Liver (tissue), 9 donors: ENCODE results near the gene GGT6. TPM values are rescaled to one million over a fixed set of nuclear protein-coding genes. Genes with fewer than 3 reads are reported as not detected.
A peak's percentile ranks its signal among the peaks of the same experiment; 100 is the strongest.

Experiments
- DNase-seq: peaks from one replicate; pipeline ENCODE4 v3.0.0-alpha.2; 2017; ENCODE audit warnings: low spot score
- H3K27ac ChIP-seq, 2 donors: one replicate each; pipeline ENCODE4 v1.7.0; 2013; ENCODE audit warnings: inconsistent platforms in 2 of 2, low read length in 2 of 2, control low read depth in 1 of 2, low read depth in 1 of 2, mild to moderate bottlenecking in 1 of 2
- H3K27me3 ChIP-seq, 4 donors: one replicate each; pipeline versions ENCODE4 v1.6.1 to v1.7.0; 2013; ENCODE audit warnings: low read length in 3 of 4, inconsistent platforms in 1 of 4, mild to moderate bottlenecking in 1 of 4, moderate library complexity in 1 of 4; ENCODE audit not compliant: control insufficient read depth in 4 of 4, insufficient read depth in 4 of 4
- H3K36me3 ChIP-seq, 4 donors: one replicate each; pipeline versions ENCODE4 v1.6.1 to v1.7.0; 2013; ENCODE audit warnings: low read length in 3 of 4, mild to moderate bottlenecking in 3 of 4, low read depth in 1 of 4, moderate library complexity in 1 of 4; ENCODE audit not compliant: control insufficient read depth in 4 of 4, insufficient read depth in 3 of 4
- H3K4me1 ChIP-seq, 4 donors: one replicate each; pipeline versions ENCODE4 v1.6.1 to v1.7.0; 2013; ENCODE audit warnings: low read length in 3 of 4, mild to moderate bottlenecking in 3 of 4, moderate library complexity in 1 of 4; ENCODE audit not compliant: control insufficient read depth in 4 of 4, insufficient read depth in 4 of 4
- H3K4me3 ChIP-seq, 3 donors: one replicate each; pipeline versions ENCODE4 v1.6.1 to v1.7.0; 2013; ENCODE audit warnings: low read length in 3 of 3, control low read depth in 1 of 3, low read depth in 1 of 3, mild to moderate bottlenecking in 1 of 3
- H3K9ac ChIP-seq, 2 donors: one replicate each; pipeline ENCODE4 v1.7.0; 2013; ENCODE audit warnings: low read length in 2 of 2, mild to moderate bottlenecking in 2 of 2, moderate library complexity in 2 of 2, control low read depth in 1 of 2, low read depth in 1 of 2
- H3K9me3 ChIP-seq, 4 donors: one replicate each; pipeline versions ENCODE4 v1.6.1 to v1.7.0; 2013; ENCODE audit warnings: low read length in 3 of 4; ENCODE audit not compliant: control insufficient read depth in 4 of 4
- EGR1 ChIP-seq, 2 donors: IDR thresholded peaks; 2 replicates each; pipeline ENCODE4 v1.6.1; 2016 to 2018; ENCODE audit warnings: antibody characterized with exemption in 2 of 2, low read depth in 2 of 2
- FOXA1 ChIP-seq: IDR thresholded peaks from 2 replicates; pipeline ENCODE4 v1.6.1; 2016; ENCODE audit warnings: antibody characterized with exemption
- FOXA2 ChIP-seq: IDR thresholded peaks from 2 replicates; pipeline ENCODE4 v1.6.1; 2016; ENCODE audit warnings: antibody characterized with exemption
- GABPA ChIP-seq, 2 donors: IDR thresholded peaks in 1 of 2; conservative IDR thresholded peaks in 1 of 2; 2 replicates each; pipeline ENCODE4 v1.6.1; 2016; ENCODE audit warnings: antibody characterized with exemption in 2 of 2, mild to moderate bottlenecking in 1 of 2, moderate library complexity in 1 of 2
- HNF4A ChIP-seq, 2 donors: conservative IDR thresholded peaks; 2 replicates each; pipeline ENCODE4 v1.6.1; 2016; ENCODE audit warnings: antibody characterized with exemption in 2 of 2, mild to moderate bottlenecking in 2 of 2
- HNF4G ChIP-seq: IDR thresholded peaks from 2 replicates; pipeline ENCODE4 v1.6.1; 2016; ENCODE audit warnings: antibody characterized with exemption
- JUND ChIP-seq, 2 donors: IDR thresholded peaks; 2 replicates each; pipeline ENCODE4 v1.6.1; 2016; ENCODE audit warnings: antibody characterized with exemption in 2 of 2
- NR2F2 ChIP-seq: IDR thresholded peaks from 2 replicates; pipeline ENCODE4 v1.6.1; 2016; ENCODE audit warnings: antibody characterized with exemption
- RXRA ChIP-seq, 2 donors: IDR thresholded peaks; 2 replicates each; pipeline ENCODE4 v1.6.1; 2017 to 2018; ENCODE audit warnings: antibody characterized with exemption in 2 of 2, mild to moderate bottlenecking in 1 of 2
- SP1 ChIP-seq: IDR thresholded peaks from 2 replicates; pipeline ENCODE4 v1.6.1; 2018; ENCODE audit warnings: antibody characterized with exemption, mild to moderate bottlenecking
- YY1 ChIP-seq: IDR thresholded peaks from 2 replicates; pipeline ENCODE4 v1.6.1; 2016; ENCODE audit warnings: antibody characterized with exemption, mild to moderate bottlenecking
- WGBS: extraction: QIAGEN DNeasy Blood & Tissue Kit; methylation state at CpG from one replicate; pipeline ENCODE4 v1.1.7; 2013; 5-methylcytosine and 5-hydroxymethylcytosine counted together
- polyA plus RNA-seq, 2 donors: library from polyadenylated mRNA; stranded (reverse) in 1 of 2; unstranded in 1 of 2; fragments of 200-250 nt in 1 of 2; fragments of >200 nt in 1 of 2; fragmentation: Nextera tagmentation in 1 of 2; extraction: Ambion mirVana in 1 of 2; gene quantifications; one replicate each; pipeline versions ENCODE4 v1.2.1 to v1.2.3, GENCODE V29; 2013 to 2015
- total RNA-seq, 2 donors: library from RNA; depleted of rRNA; stranded (reverse); fragments of >200 nt; gene quantifications; one replicate each; pipeline ENCODE4 v1.2.3, GENCODE V29; 2014
- TF ChIP-seq, protein P1 (sequence below): fragments of 150-350 bp; IDR thresholded peaks from 2 replicates; pipeline ENCODE4 v1.5.1; 2017; ENCODE audit warnings: improper control_type of control experiment, low read depth, low read length; ENCODE audit not compliant: missing input control
- TF ChIP-seq, protein P2 (sequence below): IDR thresholded peaks from 2 replicates; pipeline ENCODE4 v1.6.1; 2016; ENCODE audit warnings: antibody characterized with exemption, mild to moderate bottlenecking
- TF ChIP-seq, protein P3 (sequence below): IDR thresholded peaks from 2 replicates; pipeline ENCODE4 v1.6.1; 2016; ENCODE audit warnings: antibody characterized with exemption
- TF ChIP-seq, protein P4 (sequence below): IDR thresholded peaks from 2 replicates; pipeline ENCODE4 v1.6.1; 2016; ENCODE audit warnings: antibody characterized with exemption
- donor health status: healthy.
- donor health status: healthy.
- donor health status: healthy.
- donor health status: healthy.
- donor health status: healthy.

The GGT6 gene
- total and polyA plus RNA-seq, 4 donors, result 0.19 to 1.1 (median 0.53) TPM

DNA sequence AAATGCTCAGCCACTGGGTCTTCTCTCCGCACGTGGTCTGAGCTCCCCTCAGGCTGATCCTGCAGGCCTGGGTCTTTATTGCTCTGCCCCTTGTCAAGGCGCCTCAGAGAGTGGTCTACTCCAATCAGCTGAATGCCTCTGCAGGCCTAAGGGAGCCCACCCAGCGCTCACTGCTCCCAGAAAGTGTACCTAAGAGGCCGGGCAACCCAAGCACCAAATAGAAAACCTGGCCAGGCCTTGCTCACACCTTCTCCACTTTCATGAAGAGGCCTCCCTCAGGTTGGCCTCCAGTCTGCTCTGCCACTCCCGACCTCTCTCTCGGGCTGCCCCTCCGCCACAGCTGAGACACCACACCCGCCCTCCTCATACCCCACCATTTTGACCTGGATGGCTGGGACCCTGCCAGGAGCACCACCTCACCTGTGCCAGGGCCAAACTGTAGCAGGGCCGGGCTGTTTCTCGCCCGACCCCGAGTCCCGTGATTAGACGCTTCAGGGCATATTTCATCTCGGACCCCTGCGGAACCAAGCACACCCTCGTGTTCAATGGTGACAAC lies 5.9 kb downstream of the GGT6 start:
- Histone ChIP-seq H3K4me1 (peaks cover 2 to 25% (median 12%) of the 10 kb centered on the region in 4 donors), H3K4me3 (peak overlapping the region; percentile 83 to 97 (median 91)), H3K27me3 (no peaks in the 10 kb centered on the region), H3K9me3 (no peaks in the 10 kb centered on the region), H3K9ac (peak overlapping the region in 1 of 2 donors; percentile 72), H3K27ac (no peak overlapping the region), H3K36me3 (peaks cover 11 to 35% (median 20%) of the 10 kb centered on the region in 4 donors)
- TF ChIP-seq, protein P1, sequence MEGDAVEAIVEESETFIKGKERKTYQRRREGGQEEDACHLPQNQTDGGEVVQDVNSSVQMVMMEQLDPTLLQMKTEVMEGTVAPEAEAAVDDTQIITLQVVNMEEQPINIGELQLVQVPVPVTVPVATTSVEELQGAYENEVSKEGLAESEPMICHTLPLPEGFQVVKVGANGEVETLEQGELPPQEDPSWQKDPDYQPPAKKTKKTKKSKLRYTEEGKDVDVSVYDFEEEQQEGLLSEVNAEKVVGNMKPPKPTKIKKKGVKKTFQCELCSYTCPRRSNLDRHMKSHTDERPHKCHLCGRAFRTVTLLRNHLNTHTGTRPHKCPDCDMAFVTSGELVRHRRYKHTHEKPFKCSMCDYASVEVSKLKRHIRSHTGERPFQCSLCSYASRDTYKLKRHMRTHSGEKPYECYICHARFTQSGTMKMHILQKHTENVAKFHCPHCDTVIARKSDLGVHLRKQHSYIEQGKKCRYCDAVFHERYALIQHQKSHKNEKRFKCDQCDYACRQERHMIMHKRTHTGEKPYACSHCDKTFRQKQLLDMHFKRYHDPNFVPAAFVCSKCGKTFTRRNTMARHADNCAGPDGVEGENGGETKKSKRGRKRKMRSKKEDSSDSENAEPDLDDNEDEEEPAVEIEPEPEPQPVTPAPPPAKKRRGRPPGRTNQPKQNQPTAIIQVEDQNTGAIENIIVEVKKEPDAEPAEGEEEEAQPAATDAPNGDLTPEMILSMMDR, result no peak
- TF ChIP-seq FOXA2, result no peak
- 21% methylated on average over 18 of the region's 18 CpGs for WGBS
- DNase-seq, result no peak

DNA sequence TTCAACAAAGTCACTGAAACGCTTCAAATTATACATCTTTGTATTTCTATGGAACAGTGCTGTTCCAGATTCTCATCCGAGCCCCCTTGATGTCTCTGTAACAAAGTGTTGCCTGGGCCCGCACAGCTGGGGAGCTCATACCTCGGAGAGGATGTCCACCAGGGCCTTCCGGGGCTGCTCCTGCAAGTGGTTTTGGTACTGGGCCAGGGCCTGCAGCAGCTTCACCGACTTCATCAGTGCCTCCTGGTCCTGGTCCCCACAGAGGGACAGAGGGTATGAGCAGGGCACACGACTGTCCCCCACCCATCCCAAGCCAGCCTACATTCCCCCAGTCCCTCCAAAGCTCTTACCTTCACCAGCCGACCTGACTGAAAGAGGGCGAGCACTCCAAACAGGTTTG lies 6.7 kb downstream of the GGT6 start:
- peaks cover 14 to 41% (median 24%) of the 10 kb centered on the region in 4 donors for H3K36me3 ChIP-seq
- TF ChIP-seq FOXA1, result no peak
- no peak for TF ChIP-seq JUND (IDR thresholded peaks at IDR 0.05)
- TF ChIP-seq YY1, result no peak
- TF ChIP-seq GABPA (IDR thresholded peaks at IDR 0.05 in 1 of 2, conservative IDR thresholded peaks at IDR 0.05 in 1 of 2), result no peak
- TF ChIP-seq RXRA (IDR thresholded peaks at IDR 0.05), result no peak
- no peak for TF ChIP-seq HNF4G
- no peak for TF ChIP-seq HNF4A (conservative IDR thresholded peaks at IDR 0.05)
- no peak for TF ChIP-seq EGR1 (IDR thresholded peaks at IDR 0.05; ENCODE audit: low read depth in 2 of 2)
- no peak for TF ChIP-seq NR2F2
- TF ChIP-seq, protein P2, sequence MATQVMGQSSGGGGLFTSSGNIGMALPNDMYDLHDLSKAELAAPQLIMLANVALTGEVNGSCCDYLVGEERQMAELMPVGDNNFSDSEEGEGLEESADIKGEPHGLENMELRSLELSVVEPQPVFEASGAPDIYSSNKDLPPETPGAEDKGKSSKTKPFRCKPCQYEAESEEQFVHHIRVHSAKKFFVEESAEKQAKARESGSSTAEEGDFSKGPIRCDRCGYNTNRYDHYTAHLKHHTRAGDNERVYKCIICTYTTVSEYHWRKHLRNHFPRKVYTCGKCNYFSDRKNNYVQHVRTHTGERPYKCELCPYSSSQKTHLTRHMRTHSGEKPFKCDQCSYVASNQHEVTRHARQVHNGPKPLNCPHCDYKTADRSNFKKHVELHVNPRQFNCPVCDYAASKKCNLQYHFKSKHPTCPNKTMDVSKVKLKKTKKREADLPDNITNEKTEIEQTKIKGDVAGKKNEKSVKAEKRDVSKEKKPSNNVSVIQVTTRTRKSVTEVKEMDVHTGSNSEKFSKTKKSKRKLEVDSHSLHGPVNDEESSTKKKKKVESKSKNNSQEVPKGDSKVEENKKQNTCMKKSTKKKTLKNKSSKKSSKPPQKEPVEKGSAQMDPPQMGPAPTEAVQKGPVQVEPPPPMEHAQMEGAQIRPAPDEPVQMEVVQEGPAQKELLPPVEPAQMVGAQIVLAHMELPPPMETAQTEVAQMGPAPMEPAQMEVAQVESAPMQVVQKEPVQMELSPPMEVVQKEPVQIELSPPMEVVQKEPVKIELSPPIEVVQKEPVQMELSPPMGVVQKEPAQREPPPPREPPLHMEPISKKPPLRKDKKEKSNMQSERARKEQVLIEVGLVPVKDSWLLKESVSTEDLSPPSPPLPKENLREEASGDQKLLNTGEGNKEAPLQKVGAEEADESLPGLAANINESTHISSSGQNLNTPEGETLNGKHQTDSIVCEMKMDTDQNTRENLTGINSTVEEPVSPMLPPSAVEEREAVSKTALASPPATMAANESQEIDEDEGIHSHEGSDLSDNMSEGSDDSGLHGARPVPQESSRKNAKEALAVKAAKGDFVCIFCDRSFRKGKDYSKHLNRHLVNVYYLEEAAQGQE, result no peak
- TF ChIP-seq FOXA2, result no peak
- TF ChIP-seq, protein P3, sequence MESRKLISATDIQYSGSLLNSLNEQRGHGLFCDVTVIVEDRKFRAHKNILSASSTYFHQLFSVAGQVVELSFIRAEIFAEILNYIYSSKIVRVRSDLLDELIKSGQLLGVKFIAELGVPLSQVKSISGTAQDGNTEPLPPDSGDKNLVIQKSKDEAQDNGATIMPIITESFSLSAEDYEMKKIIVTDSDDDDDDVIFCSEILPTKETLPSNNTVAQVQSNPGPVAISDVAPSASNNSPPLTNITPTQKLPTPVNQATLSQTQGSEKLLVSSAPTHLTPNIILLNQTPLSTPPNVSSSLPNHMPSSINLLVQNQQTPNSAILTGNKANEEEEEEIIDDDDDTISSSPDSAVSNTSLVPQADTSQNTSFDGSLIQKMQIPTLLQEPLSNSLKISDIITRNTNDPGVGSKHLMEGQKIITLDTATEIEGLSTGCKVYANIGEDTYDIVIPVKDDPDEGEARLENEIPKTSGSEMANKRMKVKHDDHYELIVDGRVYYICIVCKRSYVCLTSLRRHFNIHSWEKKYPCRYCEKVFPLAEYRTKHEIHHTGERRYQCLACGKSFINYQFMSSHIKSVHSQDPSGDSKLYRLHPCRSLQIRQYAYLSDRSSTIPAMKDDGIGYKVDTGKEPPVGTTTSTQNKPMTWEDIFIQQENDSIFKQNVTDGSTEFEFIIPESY, result no peak
- TF ChIP-seq, protein P4, sequence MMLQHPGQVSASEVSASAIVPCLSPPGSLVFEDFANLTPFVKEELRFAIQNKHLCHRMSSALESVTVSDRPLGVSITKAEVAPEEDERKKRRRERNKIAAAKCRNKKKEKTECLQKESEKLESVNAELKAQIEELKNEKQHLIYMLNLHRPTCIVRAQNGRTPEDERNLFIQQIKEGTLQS, result no peak
- TF ChIP-seq SP1, result no peak
- TF ChIP-seq, protein P1, result no peak
- H3K27me3 ChIP-seq, result no peaks in the 10 kb centered on the region
- no peak for DNase-seq
- 90% methylated on average over 9 of the region's 9 CpGs for WGBS
- peaks cover 2 to 21% (median 12%) of the 10 kb centered on the region in 4 donors for H3K4me1 ChIP-seq
- no peak overlapping the region for H3K4me3 ChIP-seq
- H3K9ac ChIP-seq, result no peak overlapping the region
- no peak overlapping the region for H3K27ac ChIP-seq
- H3K9me3 ChIP-seq, result no peaks in the 10 kb centered on the region
